ENCODE measurements around the gene AFP.

The AFP gene

DNA sequence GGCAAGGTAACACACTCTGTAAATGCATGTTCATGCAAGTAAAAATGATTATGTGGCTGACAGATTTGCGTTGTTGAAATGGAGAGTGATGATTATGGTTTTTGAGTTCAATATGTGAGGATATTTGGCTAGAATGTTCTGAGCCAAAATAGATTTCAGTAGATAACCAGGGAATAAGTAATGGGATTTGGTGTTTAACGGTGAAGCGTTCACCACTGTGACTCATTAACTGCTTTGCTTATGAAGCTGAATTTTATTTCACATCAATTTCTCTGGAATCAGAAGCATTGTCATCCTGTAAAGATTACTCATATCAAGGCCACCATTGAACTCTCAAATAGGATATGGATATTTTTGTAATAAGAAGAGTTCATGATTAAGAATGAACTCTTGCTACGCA lies 11.7 kb downstream of the AFP start:
- H3K4me2 ChIP-seq: no peak overlapping the region
- no peaks in the 10 kb centered on the region for H3K4me1 ChIP-seq (ENCODE audit: low read depth, poor library complexity, severe bottlenecking)
- H3K79me2 ChIP-seq (ENCODE audit: insufficient read depth, low read depth): no peaks in the 10 kb centered on the region
- H3K27ac ChIP-seq: no peak overlapping the region
- H3K27me3 ChIP-seq (ENCODE audit: insufficient read depth, low read depth): no peaks in the 10 kb centered on the region
- no peaks in the 10 kb centered on the region for H4K20me1 ChIP-seq (ENCODE audit: insufficient read depth)
- H3K36me3 ChIP-seq (ENCODE audit: insufficient read depth): no peaks in the 10 kb centered on the region
- H3K9ac ChIP-seq: no peak overlapping the region
- no peak overlapping the region for H3K4me3 ChIP-seq (IDR thresholded peaks at IDR 0.05; ENCODE audit: insufficient read depth, low read depth, low read length)
- TF ChIP-seq, protein P1, sequence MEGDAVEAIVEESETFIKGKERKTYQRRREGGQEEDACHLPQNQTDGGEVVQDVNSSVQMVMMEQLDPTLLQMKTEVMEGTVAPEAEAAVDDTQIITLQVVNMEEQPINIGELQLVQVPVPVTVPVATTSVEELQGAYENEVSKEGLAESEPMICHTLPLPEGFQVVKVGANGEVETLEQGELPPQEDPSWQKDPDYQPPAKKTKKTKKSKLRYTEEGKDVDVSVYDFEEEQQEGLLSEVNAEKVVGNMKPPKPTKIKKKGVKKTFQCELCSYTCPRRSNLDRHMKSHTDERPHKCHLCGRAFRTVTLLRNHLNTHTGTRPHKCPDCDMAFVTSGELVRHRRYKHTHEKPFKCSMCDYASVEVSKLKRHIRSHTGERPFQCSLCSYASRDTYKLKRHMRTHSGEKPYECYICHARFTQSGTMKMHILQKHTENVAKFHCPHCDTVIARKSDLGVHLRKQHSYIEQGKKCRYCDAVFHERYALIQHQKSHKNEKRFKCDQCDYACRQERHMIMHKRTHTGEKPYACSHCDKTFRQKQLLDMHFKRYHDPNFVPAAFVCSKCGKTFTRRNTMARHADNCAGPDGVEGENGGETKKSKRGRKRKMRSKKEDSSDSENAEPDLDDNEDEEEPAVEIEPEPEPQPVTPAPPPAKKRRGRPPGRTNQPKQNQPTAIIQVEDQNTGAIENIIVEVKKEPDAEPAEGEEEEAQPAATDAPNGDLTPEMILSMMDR (conservative IDR thresholded peaks at IDR 0.05; ENCODE audit: low read depth, low read length): no peak
- no peak overlapping the region for H2AFZ ChIP-seq (ENCODE audit: low read depth)

DNA sequence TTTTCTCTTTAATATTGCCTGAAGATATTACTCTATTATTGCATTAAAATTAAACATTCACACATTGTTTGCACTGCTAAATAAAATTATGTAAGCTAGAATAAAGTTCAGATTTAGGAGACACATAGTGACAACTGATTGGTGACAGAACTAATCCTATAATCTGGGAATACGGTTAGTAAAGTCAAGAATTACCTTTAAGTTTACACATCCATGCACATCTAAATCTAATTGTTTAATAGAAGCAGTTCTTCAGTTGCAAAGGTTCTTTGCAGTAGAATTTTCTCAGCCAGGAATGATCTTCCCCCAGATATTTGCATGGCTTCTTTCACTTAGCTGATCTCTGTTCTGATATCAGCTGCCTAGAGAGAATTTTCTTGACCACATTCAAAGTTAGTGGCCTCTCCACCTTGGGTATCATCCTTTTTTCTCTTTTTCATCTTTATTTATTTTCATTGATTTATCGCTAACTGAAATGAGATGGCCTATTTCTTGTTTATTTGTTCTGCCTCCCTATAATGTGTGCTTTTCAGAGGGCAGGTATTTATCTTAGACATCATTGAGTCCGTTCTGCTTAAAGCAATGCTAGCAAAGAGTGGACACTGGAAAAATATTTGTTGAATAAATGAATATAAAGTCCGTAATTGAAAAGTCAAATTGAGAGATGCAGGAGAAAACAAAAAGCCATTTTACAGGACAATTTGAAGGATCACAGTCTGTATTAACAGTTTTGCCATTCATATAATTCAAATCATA lies 12.6 kb downstream of the AFP start:
- no peaks in the 10 kb centered on the region for H3K36me3 ChIP-seq (ENCODE audit: insufficient read depth)
- no peaks in the 10 kb centered on the region for H3K4me1 ChIP-seq (ENCODE audit: low read depth, poor library complexity, severe bottlenecking)

DNA sequence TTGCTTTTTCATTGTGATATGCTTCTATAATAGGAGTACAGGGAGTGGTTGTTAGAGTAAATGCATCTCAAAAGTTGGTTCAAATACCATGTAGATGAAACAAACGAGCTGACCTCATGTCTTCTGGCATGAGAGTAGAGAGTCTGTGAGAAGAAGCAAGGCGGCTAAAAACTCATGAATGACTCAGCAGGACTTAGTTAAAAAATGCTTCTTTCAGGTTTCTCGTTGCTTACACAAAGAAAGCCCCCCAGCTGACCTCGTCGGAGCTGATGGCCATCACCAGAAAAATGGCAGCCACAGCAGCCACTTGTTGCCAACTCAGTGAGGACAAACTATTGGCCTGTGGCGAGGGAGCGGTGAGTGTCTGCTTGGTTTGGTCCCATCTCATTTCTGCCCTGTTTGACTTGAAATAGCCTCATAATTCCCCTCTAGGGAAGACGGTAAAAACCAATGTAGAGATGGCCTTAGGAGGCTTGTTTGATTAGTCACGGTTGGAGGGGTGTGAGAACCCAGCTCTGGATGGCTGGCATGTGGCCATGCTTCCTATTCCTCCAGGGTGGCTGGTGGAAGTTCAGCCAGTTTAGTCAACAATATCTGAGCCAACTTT lies 14.5 kb downstream of the AFP start:
- H3K4me1 ChIP-seq (ENCODE audit: low read depth, poor library complexity, severe bottlenecking): no peaks in the 10 kb centered on the region
- no peak overlapping the region for H3K4me2 ChIP-seq
- TF ChIP-seq, protein P1 (conservative IDR thresholded peaks at IDR 0.05; ENCODE audit: low read depth, low read length): no peak
- no peak overlapping the region for H3K9ac ChIP-seq
- no peaks in the 10 kb centered on the region for H3K27me3 ChIP-seq (ENCODE audit: insufficient read depth, low read depth)
- no peak overlapping the region for H2AFZ ChIP-seq (ENCODE audit: low read depth)
- no peak overlapping the region for H3K4me3 ChIP-seq (IDR thresholded peaks at IDR 0.05; ENCODE audit: insufficient read depth, low read depth, low read length)
- no peaks in the 10 kb centered on the region for H4K20me1 ChIP-seq (ENCODE audit: insufficient read depth)
- H3K27ac ChIP-seq: no peak overlapping the region
- H3K36me3 ChIP-seq (ENCODE audit: insufficient read depth): no peaks in the 10 kb centered on the region
- no peaks in the 10 kb centered on the region for H3K79me2 ChIP-seq (ENCODE audit: insufficient read depth, low read depth)

More for the DNA sequence above, 12.6 kb downstream of the AFP start:
- TF ChIP-seq, protein P1 (conservative IDR thresholded peaks at IDR 0.05; ENCODE audit: low read depth, low read length): no peak
- H3K4me2 ChIP-seq: no peak overlapping the region
- no peaks in the 10 kb centered on the region for H3K79me2 ChIP-seq (ENCODE audit: insufficient read depth, low read depth)
- no peaks in the 10 kb centered on the region for H3K27me3 ChIP-seq (ENCODE audit: insufficient read depth, low read depth)
- H2AFZ ChIP-seq (ENCODE audit: low read depth): no peak overlapping the region
- no peaks in the 10 kb centered on the region for H4K20me1 ChIP-seq (ENCODE audit: insufficient read depth)
- no peak overlapping the region for H3K9ac ChIP-seq
- no peak overlapping the region for H3K27ac ChIP-seq
- H3K4me3 ChIP-seq (IDR thresholded peaks at IDR 0.05; ENCODE audit: insufficient read depth, low read depth, low read length): no peak overlapping the region

DNA sequence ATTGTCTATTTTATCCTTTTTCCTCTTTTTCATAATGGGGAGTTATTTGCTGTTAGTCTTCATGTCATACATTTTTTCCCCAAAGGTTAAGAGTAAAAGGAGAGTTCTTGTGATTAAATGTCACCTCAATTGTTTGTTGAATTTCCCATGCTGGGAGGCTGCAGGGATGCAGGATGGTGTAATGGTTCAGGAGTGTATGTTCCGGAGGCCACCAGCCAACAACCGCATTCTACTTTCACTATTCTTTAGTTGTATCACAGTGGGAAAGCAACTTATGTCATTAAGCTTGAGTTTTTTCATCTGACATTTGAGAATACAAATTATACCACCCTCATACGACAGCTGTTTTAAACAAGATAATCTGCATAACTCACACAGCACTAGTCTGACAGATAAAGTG lies 15.4 kb downstream of the AFP start:
- no peak overlapping the region for H3K4me2 ChIP-seq
- H3K79me2 ChIP-seq (ENCODE audit: insufficient read depth, low read depth): no peaks in the 10 kb centered on the region
- H3K27ac ChIP-seq: no peak overlapping the region
- no peaks in the 10 kb centered on the region for H3K36me3 ChIP-seq (ENCODE audit: insufficient read depth)
- H3K4me3 ChIP-seq (IDR thresholded peaks at IDR 0.05; ENCODE audit: insufficient read depth, low read depth, low read length): no peak overlapping the region
- no peaks in the 10 kb centered on the region for H4K20me1 ChIP-seq (ENCODE audit: insufficient read depth)
- H3K27me3 ChIP-seq (ENCODE audit: insufficient read depth, low read depth): no peaks in the 10 kb centered on the region
- no peak overlapping the region for H3K9ac ChIP-seq
- TF ChIP-seq, protein P1 (conservative IDR thresholded peaks at IDR 0.05; ENCODE audit: low read depth, low read length): no peak
- H2AFZ ChIP-seq (ENCODE audit: low read depth): no peak overlapping the region
- H3K4me1 ChIP-seq (ENCODE audit: low read depth, poor library complexity, severe bottlenecking): no peaks in the 10 kb centered on the region
